CMK (cell line): ENCODE data around the gene NTN4.
"Not testable (repeated sequence)": the region's sequence is repeated elsewhere in the genome, so short reads cannot be mapped to it uniquely, and the experiment has no call there.

Source experiments
- DNase-seq: peaks from one replicate; pipeline ENCODE4 v3.0.0-alpha.2; 2010; ENCODE audit warnings: low read depth

NTN4 gene

DNA sequence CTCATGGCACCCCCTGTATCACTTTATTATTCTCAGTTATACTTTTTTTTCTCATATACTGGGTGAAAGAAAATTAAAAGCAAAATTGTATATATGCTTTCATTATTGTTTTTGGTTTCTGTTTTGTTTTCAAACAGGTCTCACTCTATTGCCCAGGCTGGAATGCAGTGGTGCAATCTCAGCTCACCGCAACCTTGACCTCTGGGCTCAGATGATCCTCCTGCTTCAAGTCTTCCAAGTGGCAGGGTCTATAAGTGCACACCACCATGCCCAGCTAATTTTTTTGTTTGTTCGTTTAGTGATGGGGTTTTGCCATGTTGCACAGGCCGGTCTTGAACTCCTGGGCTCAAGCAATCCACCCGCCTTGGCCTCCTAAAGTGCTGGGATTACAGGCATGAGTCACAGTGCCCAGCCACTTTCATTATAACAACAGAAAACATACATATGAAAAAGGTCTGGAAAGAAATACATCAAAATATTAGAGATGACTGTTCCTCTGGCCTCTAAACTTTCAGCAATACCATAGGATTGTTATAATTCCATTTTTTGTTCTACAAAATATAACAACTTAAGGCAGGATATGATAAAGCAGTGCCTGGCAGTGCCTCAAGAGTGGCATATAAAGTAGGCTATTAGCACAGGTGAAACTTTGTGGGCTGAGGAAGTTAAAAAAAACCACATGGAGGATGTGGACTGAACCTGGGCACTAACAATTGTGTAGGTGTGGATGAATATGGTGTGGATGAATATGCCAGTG lies 5.8 kb upstream of the NTN4 start:
- DNase-seq, result no peak

DNA sequence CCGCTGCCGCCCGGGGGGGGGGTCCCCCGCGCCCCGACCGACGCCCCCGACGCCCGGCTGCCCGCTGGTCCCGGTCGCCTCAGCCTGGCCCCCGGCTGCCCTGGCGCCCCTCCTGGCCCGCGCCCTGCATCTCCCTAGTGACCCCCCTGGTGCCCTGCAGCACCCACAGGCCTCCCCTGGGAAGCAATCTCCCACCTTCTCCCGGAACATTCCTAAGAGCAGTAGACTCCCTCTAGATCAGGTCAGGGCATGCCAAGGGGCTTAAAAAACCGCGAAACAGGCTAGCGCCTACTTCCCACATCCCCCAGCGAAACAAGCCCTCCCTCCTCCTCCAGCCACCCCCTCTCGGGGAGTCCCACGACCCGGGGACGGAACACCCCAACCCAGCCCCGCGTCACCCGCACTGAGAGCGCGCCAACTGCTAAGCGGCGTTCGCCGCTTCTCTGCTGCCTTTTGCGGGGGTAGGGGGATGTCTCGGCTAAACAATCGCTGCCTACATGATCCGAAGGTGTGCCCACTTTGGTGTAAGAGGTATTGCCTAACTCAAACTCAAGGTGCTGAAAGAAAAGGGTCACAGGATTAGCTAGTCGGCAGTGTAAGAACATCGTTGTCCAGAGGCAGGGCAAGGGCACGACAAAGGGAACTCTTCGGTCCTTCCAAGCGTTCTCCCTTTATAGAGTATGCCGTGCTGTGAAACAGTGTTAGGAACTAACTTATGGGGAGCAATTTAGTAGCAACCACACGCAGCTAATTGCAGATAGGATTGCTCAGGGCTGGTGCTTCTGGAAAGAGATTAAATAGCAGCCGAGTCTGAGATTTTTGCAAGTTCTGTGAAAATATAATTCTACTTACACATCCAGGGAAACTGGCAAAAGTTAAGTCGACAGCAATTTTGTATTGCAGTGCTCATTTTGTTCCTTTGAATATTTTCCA lies 619 bp upstream of the NTN4 start:
- no peak for DNase-seq

GRCh38 chr12:95789126-95790032 lies 1.2 kb downstream of the NTN4 start:
- no peak for DNase-seq

DNA sequence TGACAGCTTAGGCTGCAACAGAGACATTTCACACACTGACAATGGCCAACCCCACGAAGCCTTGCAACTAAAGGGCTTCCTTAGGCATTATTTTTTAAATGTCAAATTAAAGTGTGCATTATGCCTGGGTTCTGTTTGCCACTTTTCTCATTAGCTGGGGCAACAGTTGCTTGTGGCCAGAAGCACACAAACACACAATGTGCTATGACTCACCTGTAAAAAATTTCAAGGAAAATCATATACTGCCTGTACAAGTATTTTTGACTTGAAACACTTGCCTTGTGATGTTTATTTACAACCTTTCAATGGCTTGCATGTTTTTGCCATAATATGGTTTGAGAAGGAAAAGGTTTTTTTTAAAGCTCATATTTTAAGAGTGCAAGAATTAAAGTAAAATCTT lies 1.9 kb downstream of the NTN4 start:
- no peak for DNase-seq

GRCh38 chr12:95787274-95787818 lies 3.2 kb downstream of the NTN4 start:
- no peak for DNase-seq

DNA sequence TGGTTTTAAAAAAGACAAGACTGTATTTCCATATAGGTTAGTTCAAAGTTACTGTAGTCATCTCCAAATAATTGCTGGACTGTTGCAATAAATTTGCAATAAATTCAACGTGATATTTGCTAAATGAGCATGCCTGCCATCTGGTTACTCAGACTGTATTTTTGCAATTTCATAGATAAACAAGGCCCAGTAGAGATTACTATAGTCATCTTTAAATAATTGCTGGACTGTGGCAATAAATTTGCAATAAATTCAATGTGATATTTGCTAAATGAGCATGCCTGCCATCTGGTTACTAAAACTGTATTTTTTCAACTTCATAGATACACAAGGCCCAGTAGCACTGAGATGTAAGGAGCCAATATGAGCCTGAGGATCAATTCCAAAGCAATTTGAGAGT lies 5.6 kb downstream of the NTN4 start:
- DNase-seq, result no peak

DNA sequence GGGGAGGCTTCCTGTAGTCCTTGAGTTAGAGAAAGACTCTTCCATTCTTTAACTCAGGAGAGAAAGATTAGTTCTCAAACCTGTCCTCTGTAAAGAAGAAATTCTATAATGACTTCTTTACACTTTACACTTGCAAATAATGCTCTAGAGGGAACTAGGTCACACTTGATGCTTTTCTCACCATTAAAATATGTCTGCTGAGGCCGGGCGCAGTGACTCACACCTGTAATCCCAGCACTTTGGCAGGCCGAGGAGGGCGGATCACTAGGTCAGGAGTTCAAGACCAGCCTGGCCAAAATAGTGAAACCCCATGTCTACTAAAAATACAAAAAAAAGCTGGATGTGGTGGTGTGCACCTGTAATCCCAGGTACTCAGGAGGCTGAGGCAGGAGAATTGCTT lies 6.3 kb downstream of the NTN4 start:
- no peak for DNase-seq

DNA sequence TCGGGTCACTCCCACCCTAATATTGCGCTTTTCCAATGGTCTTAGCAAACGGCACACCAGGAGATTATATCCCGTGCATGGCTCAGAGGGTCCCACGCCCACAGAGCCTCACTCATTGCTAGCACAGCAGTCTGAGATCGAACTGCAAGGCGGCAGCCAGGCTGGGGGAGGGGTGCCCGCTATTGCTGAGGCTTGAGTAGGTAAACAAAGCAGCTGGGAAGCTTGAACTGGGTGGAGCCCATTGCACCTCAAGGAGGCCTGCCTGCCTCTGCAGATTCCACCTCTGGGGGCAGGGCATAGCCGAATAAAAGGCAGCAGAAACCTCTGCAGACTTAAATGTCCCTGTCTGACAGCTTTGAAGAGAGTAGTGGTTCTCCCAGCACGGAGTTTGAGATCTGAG lies 15.1 kb downstream of the NTN4 start:
- DNase-seq, result not testable (repeated sequence)

- DNase-seq, result no peak
Measured at GRCh38 chr12:95774311-95775045, 16.1 kb downstream of the NTN4 start.

DNA sequence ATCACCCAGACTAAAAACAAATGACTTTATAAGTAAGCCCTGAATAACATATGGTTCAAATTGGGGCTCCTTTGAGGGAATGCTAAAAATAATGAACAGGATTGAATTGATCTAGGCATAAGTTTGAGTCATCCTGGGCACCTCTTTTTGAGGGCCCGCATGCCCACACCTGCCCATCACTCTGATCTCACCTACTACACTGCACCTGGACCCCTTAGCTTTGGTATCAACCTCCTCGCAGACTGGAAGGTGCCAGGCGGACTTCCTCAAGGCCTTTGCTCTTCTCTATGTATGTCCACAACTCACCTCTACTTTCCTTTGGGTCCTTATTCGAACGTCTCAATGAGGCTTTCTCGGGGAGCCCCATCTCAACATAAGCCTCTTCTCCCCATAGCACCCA lies 17.2 kb downstream of the NTN4 start:
- no peak for DNase-seq

DNA sequence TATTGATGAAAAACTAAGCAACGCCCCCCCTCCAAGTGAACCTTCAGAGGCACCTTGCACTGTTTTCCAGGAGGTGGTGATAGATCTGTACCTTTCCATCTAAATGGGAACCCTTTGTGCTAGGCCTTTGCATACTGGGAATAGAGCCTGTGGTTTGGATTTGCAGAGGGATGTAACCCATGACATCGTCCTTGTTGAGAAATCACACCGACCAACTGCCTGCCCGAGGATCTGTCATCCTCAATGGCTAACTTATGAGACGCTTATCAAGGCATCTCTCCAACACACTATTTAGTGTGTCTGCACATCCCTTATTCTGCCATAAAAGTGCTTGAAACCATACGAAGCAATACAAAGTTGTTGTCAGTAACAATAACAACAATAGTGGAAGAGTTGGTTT lies 22.9 kb downstream of the NTN4 start:
- DNase-seq, result no peak

GRCh38 chr12:95766356-95767019 lies 24.1 kb downstream of the NTN4 start:
- DNase-seq, result no peak

DNA sequence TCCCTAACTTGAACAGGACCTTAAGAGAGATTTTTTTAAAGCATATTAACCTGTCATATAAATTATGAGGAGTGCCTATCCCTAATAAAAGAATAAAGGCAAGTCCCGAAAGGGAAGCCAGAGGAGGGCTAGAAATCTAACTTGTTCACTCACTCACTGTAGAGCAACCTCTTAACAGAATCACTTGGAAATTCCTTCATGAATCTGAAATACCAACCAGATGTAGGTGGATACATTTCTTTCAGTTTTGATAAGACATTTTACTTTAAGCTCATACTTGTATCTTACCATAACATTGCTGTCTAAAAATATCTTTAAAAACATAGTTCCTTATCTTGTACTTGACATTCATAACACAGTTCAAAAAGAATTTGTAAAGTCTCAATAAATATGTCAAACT lies 25.7 kb downstream of the NTN4 start:
- no peak for DNase-seq

DNA sequence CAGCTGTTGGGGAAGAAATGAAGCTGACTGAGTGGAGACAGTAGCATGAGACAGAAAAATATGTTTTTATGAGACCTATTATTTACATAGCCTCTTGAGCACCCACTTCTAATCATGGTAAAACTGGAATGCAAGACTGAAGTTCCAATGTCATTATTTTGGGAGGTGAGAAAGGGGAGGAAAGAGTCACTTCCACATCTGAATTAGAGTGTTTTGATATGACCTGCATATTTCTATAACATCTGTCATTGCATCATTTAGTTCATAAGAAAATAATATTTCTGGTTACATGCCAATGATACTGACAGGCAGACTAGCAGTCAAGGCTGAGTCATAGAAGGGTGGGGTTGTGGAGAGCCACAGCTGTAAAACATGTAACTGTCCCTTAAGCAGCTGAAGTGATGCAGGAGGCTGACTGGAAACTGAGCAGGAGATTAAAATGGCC lies 26.7 kb downstream of the NTN4 start:
- DNase-seq, result no peak

DNA sequence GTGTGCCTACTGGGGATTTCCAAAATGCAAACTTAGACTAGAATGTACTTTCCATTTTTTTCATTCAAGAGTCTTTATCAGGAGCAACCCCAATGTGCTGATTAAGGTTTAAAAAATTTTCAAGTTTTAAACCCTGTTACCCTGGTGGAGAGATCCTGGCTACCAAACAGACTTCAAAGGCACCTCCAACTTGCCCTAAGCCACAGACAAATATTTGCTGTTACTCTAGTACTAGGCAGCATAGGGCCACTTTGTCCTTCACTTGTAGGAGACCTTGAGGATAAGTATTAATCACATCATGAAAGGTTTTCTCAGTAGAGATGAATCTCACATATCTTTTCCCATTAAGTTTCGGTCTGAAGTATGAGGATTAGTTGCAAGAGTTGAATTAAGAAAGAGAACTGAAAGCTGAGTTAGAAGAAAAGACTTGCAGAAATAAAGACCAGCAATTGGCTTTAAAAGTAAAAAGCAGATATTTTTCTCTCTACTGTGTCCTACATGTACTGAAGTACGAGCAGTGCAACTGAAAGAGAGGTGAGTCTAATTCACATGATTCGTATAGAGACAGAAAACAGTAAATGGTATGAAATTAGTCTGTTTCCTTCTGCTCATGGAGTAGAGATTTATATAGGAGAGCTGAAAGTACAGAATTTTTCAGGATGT lies 28.3 kb downstream of the NTN4 start:
- no peak for DNase-seq

GRCh38 chr12:95760371-95760770 lies 30.2 kb downstream of the NTN4 start:
- no peak for DNase-seq

- no peak for DNase-seq
Measured at GRCh38 chr12:95759718-95760117, 30.8 kb downstream of the NTN4 start.

GRCh38 chr12:95759039-95759438 lies 31.5 kb downstream of the NTN4 start:
- DNase-seq, result no peak

- DNase-seq, result no peak
Measured at GRCh38 chr12:95756362-95756761, 34.2 kb downstream of the NTN4 start.

DNA sequence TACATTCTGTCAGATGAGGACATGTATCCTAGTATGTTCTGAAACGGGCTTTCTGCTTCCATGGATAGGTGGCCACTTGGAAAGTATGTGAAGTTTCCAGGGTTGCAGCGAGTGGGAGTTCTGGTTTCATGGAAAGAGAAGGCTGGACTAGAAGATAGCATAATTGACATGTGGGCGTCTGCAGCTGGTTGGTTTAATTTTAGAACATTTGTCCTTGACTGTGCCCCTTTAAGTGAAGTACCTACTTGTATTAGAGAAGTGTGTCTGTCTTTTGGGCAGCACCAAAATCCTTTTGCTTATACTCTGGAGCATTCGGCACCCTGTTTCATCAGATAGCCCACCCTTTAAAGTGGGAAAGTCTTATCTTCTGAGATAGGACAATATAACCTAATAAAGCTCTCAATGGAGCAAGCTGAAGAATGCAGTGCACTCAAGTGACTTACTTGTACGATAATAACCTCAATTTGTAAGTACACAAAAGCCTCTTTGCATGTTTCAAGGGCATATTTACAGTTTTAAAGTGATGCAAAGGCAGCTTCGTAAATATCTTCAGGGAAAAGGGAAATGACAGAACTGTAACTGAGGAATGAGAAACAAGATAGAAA lies 35.2 kb downstream of the NTN4 start:
- no peak for DNase-seq
